ENCODE results near the gene FAM167B.

FAM167B gene

GRCh38 chr1:32232558-32233304, 14.3 kb upstream of the FAM167B start:
- no peak overlapping the region for H3K4me3 ChIP-seq (ENCODE audit: low read depth, low read length)
- TF ChIP-seq MYC (IDR thresholded peaks at IDR 0.05; ENCODE audit: low read depth, low read length) (no peak), POLR2A (IDR thresholded peaks at IDR 0.05; ENCODE audit: extremely low read depth, insufficient read length) (no peak)
- TF ChIP-seq, protein P1, sequence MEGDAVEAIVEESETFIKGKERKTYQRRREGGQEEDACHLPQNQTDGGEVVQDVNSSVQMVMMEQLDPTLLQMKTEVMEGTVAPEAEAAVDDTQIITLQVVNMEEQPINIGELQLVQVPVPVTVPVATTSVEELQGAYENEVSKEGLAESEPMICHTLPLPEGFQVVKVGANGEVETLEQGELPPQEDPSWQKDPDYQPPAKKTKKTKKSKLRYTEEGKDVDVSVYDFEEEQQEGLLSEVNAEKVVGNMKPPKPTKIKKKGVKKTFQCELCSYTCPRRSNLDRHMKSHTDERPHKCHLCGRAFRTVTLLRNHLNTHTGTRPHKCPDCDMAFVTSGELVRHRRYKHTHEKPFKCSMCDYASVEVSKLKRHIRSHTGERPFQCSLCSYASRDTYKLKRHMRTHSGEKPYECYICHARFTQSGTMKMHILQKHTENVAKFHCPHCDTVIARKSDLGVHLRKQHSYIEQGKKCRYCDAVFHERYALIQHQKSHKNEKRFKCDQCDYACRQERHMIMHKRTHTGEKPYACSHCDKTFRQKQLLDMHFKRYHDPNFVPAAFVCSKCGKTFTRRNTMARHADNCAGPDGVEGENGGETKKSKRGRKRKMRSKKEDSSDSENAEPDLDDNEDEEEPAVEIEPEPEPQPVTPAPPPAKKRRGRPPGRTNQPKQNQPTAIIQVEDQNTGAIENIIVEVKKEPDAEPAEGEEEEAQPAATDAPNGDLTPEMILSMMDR (IDR thresholded peaks at IDR 0.05; ENCODE audit: low read depth, low read length), result no peak
- TF ChIP-seq, protein P2, sequence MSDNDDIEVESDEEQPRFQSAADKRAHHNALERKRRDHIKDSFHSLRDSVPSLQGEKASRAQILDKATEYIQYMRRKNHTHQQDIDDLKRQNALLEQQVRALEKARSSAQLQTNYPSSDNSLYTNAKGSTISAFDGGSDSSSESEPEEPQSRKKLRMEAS (IDR thresholded peaks at IDR 0.05; ENCODE audit: low read depth, low read length), result no peak
- no peak for DNase-seq (ENCODE audit: low read depth)

DNA sequence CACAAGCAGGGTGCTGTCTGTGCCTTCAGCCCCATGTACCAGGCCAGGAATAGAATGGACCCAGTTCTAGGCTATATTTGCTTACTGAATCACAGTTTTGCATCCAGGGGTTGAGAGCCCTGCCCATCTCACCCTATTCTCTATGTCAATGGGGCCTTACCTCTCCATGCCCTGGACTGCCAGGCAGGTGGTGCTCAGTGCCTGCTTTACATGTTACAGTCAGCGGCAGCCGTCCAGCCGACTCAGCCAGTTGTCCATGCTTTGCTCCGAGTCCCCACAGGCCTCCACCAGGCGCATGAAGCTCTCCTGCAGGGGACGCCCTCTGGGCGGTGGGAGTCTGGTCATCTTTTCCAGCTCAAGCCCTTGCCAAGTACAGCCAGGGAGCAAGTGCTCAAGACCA, 12.2 kb upstream of the FAM167B start:
- no peak overlapping the region for H3K4me3 ChIP-seq (ENCODE audit: low read depth, low read length)
- TF ChIP-seq, protein P2 (IDR thresholded peaks at IDR 0.05; ENCODE audit: low read depth, low read length), result no peak
- TF ChIP-seq MYC (IDR thresholded peaks at IDR 0.05; ENCODE audit: low read depth, low read length) (no peak), POLR2A (IDR thresholded peaks at IDR 0.05; ENCODE audit: extremely low read depth, insufficient read length) (no peak)
- TF ChIP-seq, protein P1 (IDR thresholded peaks at IDR 0.05; ENCODE audit: low read depth, low read length), result no peak
- DNase-seq (ENCODE audit: low read depth), result no peak

DNA sequence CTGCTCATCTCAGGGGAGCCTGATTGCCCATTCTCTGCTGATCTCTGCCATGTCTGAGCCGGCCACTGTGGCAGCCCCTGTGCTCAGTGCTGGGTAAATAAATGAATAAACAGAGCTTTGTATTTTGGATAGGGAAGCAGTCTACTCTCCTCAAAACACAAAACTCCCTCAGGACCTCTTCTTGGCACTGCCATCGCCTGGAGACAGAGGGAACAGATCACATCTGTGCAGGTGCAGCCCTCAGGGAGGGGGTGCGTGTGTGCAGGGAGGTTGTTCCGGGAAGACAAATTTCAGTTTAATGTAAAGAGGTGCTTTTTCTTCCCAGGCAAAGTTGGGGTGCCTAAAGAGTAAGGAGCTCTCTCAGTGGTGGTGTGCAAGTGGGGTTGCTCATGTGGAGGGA, 7.7 kb upstream of the FAM167B start:
- TF ChIP-seq, protein P2 (IDR thresholded peaks at IDR 0.05; ENCODE audit: low read depth, low read length), result no peak
- TF ChIP-seq MYC (IDR thresholded peaks at IDR 0.05; ENCODE audit: low read depth, low read length) (no peak), POLR2A (IDR thresholded peaks at IDR 0.05; ENCODE audit: extremely low read depth, insufficient read length) (no peak)
- TF ChIP-seq, protein P1 (IDR thresholded peaks at IDR 0.05; ENCODE audit: low read depth, low read length), result no peak
- H3K4me3 ChIP-seq (ENCODE audit: low read depth, low read length), result no peak overlapping the region
- DNase-seq (ENCODE audit: low read depth), result no peak

DNA sequence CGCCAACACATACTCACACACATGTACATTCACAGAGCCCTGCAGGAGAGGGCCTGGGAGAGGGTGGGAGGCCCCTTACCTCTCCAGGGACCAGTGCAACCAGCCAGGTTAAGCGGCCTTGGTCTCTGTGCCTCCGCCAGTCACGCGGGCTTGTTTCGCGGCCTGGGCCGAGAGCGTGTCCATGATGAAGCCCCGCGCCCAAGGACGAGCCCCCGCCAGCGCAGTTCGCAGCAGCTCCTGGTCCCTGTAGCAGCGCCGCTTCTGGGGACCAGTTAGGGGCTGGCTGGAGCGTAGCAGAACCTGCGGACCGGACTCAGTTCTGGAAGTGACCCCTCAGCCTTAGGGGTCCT, 7.3 kb upstream of the FAM167B start:
- no peak overlapping the region for H3K4me3 ChIP-seq (ENCODE audit: low read depth, low read length)
- TF ChIP-seq, protein P1 (IDR thresholded peaks at IDR 0.05; ENCODE audit: low read depth, low read length), result no peak
- TF ChIP-seq MYC (IDR thresholded peaks at IDR 0.05; ENCODE audit: low read depth, low read length), result no peak
- TF ChIP-seq, protein P2 (IDR thresholded peaks at IDR 0.05; ENCODE audit: low read depth, low read length), result no peak
- no peak for TF ChIP-seq POLR2A (IDR thresholded peaks at IDR 0.05; ENCODE audit: extremely low read depth, insufficient read length)
- DNase-seq (ENCODE audit: low read depth), result no peak

- peak; percentile 57 for DNase-seq (ENCODE audit: low read depth)
- H3K4me3 ChIP-seq (ENCODE audit: low read depth, low read length), result peak overlapping the region; percentile 32
- TF ChIP-seq MYC (IDR thresholded peaks at IDR 0.05; ENCODE audit: low read depth, low read length) (no peak), POLR2A (IDR thresholded peaks at IDR 0.05; ENCODE audit: extremely low read depth, insufficient read length) (no peak)
- TF ChIP-seq, protein P1 (IDR thresholded peaks at IDR 0.05; ENCODE audit: low read depth, low read length), result no peak
These were observed 6.7 kb upstream of the FAM167B start for GRCh38 chr1:32240140-32240951.
